Psoas muscle (tissue), 8 donors: ENCODE measurements around the gene KRT13. TPM values are rescaled to one million over a fixed set of nuclear protein-coding genes. Genes with fewer than 3 reads are reported as not detected.

Source experiments
- ATAC-seq, 4 donors: fragments of 200-7000 bp; cut with Tn5 transposase; one replicate each; pipeline ENCODE4 v1.9.1; 2020; ENCODE audit warnings: moderate library complexity in 3 of 4, mild to moderate bottlenecking in 2 of 4
- DNase-seq, 2 donors: peaks; one replicate each; pipeline ENCODE4 v3.0.0-alpha.2; 2020
- H3K27ac ChIP-seq: fragments of 200-600 bp; one replicate; pipeline ENCODE4 v1.8.0; 2022
- H3K27me3 ChIP-seq, 3 donors: fragments of 200-600 bp in 1 of 3; one replicate each; pipeline versions ENCODE4 v1.6.1 to v1.8.0; 2013 to 2022; ENCODE audit warnings: low read length in 2 of 3, mild to moderate bottlenecking in 2 of 3, moderate library complexity in 1 of 3; ENCODE audit not compliant: insufficient read depth in 3 of 3
- H3K36me3 ChIP-seq, 2 donors: fragments of 200-600 bp in 1 of 2; one replicate each; pipeline versions ENCODE4 v1.6.1 to v1.8.0; 2013 to 2022; ENCODE audit warnings: low read depth in 1 of 2, mild to moderate bottlenecking in 1 of 2, moderate library complexity in 1 of 2; ENCODE audit not compliant: insufficient read depth in 1 of 2
- H3K4me1 ChIP-seq: fragments of 200-600 bp; one replicate; pipeline ENCODE4 v1.8.0; 2022
- H3K4me3 ChIP-seq: fragments of 200-600 bp; one replicate; pipeline ENCODE4 v1.8.0; 2022; ENCODE audit warnings: mild to moderate bottlenecking
- H3K9me3 ChIP-seq: fragments of 200-600 bp; one replicate; pipeline ENCODE4 v1.8.0; 2022
- WGBS, 3 donors: extraction: QIAGEN DNeasy Blood & Tissue Kit; methylation state at CpG; one replicate each; pipeline versions ENCODE4 v1.1.6 to v1.1.7; 2013; 5-methylcytosine and 5-hydroxymethylcytosine counted together
- intact Hi-C, 2 donors: fragments of 100-400 bp; cut with DNase I; formaldehyde crosslinking; loops; one replicate each; pipeline versions ENCODE4 v1.11.0 to v1.14.2; 2022
- polyA plus RNA-seq, 3 donors: library from polyadenylated mRNA; stranded (reverse); fragments of 200-250 nt; gene quantifications; one replicate each; pipeline ENCODE4 v1.2.3, GENCODE V29; 2013
- total RNA-seq, 4 donors: library from RNA; stranded (reverse); fragmentation: NEBNext Ultra II Directional in 2 of 4; extraction: Animal tissue kit (Norgen Biotek cat#: 25700) in 2 of 4; gene quantifications; one replicate each; pipeline versions ENCODE4 v1.2.1 to v1.2.4, GENCODE V29; 2021 to 2023
- TF ChIP-seq, protein P1 (sequence below): fragments of 200-600 bp; IDR thresholded peaks from one replicate; pipeline ENCODE4 v1.8.0; 2022; ENCODE audit warnings: antibody characterized with exemption
- donor health status: healthy with polysubstance abuse.
- donor health status: DM: no; HTN: no; CAD: no; lungs with moderate emphysema.
- donor health status: Bipolar disorder and iron deficiency.
- donor health status: healthy.
- donor health status: DM: yes; HTN: yes; CAD: no.
- donor health status: DM: no; HTN: no; CAD: no.
- donor health status: DM: no; HTN: no; CAD: no.
- donor health status: DM: yes; HTN: yes; CAD: no.

KRT13 gene
- total and polyA plus RNA-seq, 7 donors, result 0.13 to 3.3 (median 2.7) TPM; not detected in 2

DNA sequence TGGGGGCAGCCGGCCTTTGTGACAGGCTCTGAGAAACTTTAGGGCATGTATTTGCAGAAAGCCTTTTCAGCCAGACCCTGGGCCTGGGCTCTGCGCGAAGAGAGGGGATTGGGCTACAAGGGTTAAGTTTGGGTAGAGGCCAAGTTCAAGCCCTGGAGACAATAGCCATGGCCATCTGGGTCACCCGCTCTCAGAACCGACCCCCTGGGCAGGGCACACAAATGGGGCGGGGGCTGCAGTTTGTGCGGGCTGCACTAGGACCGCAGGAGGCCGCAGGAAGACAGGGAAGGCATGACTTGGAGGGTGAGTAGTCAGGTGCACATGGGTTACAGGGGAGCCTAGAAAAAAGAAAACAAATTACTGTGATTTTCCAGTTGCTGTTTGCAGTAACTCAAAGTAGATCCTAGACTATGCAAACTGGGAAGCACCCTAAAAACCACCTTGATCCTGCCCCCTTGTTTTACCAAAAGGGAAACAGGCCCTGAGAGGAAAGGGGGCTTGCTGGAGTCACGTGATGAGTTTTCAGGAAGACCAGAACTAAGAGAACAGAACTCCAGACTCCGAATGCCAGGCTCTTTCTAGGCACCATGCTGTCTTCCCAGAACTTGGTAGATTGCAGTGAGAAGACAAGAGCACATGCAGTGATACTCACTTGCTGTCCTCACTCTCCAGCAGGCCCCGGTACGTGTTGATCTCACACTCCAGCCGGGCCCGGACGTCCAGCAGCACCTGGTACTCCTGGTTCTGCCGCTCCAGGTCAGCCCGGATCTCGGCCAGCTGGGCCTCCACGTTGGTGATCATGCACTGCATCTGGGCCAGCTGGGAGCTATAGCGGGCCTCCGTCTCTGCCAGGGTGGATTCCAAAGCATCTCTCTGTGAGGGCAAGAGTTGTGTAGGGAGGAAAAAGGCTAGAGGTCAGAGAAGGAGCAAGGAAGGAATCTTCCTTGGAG is 28.3 kb downstream of the KRT13 start:
- TF ChIP-seq, protein P1, sequence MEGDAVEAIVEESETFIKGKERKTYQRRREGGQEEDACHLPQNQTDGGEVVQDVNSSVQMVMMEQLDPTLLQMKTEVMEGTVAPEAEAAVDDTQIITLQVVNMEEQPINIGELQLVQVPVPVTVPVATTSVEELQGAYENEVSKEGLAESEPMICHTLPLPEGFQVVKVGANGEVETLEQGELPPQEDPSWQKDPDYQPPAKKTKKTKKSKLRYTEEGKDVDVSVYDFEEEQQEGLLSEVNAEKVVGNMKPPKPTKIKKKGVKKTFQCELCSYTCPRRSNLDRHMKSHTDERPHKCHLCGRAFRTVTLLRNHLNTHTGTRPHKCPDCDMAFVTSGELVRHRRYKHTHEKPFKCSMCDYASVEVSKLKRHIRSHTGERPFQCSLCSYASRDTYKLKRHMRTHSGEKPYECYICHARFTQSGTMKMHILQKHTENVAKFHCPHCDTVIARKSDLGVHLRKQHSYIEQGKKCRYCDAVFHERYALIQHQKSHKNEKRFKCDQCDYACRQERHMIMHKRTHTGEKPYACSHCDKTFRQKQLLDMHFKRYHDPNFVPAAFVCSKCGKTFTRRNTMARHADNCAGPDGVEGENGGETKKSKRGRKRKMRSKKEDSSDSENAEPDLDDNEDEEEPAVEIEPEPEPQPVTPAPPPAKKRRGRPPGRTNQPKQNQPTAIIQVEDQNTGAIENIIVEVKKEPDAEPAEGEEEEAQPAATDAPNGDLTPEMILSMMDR, result no peak
- Histone ChIP-seq H3K4me3 (no peak overlapping the region), H3K4me1 (no peaks in the 10 kb centered on the region), H3K27ac (no peak overlapping the region), H3K9me3 (no peaks in the 10 kb centered on the region), H3K36me3 (no peaks in the 10 kb centered on the region), H3K27me3 (no peaks in the 10 kb centered on the region)
- intact Hi-C loops, result no loop called here
- DNase-seq, result no peak
- ATAC-seq, result no peak
- 83 to 84% (median 84%) methylated on average over 22 of the region's 22 CpGs for WGBS, 3 donors

DNA sequence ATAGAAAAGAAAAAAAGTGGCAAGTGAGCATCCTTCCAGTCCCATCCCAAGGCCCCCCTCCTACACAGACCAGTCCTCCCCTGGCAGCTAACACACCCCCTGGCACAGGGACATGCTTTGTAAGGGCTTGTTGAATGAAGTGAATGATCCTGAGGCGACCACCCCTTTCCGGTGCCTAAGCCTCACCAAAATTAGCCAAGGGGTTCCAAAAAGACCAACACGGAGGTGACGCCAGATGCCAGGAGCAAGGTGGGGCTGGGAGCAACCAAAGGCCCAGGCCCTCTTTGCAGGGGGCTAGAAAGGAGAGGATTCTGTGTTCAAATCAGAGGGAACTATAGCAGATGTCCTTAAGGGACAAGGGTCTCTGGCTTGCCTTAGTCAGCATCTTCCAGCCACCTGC is 30.0 kb downstream of the KRT13 start:
- peak in 1 of 4 donors; percentile 10 for ATAC-seq
- TF ChIP-seq, protein P1, result no peak
- H3K9me3 ChIP-seq, result no peaks in the 10 kb centered on the region
- H3K36me3 ChIP-seq, result no peaks in the 10 kb centered on the region
- intact Hi-C loops, result no loop called here
- H3K4me1 ChIP-seq, result no peaks in the 10 kb centered on the region
- H3K27me3 ChIP-seq, result peaks cover 0 to 4% (median 0%) of the 10 kb centered on the region in 3 donors
- WGBS, 3 donors, result 77 to 89% (median 85%) methylated on average over 4 of the region's 4 CpGs
- no peak overlapping the region for H3K4me3 ChIP-seq
- DNase-seq, result no peak
- H3K27ac ChIP-seq, result no peak overlapping the region

DNA sequence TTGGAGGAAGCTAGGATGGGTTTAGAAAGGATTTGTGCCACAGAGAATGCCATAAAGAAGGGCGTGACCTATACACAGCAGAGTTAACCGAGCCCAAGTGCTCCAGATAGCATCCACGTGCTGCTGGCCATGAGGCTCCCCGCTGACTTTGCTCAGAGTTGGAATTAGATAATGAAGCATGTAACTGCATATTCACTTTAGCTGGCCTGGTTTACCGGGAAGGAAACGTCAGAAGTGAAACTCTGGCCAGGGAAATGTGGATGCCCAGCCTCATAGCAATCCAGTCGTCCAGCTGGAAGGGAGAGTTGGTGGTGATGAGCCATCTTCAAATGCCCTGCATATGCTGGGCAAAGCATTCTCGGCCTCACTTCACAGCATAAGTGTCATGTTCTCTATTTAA is 30.5 kb downstream of the KRT13 start:
- Histone ChIP-seq H3K4me1 (no peaks in the 10 kb centered on the region), H3K27ac (no peak overlapping the region), H3K9me3 (no peaks in the 10 kb centered on the region), H3K4me3 (no peak overlapping the region), H3K27me3 (peaks cover 0 to 4% (median 0%) of the 10 kb centered on the region in 3 donors), H3K36me3 (no peaks in the 10 kb centered on the region)
- 19 to 33% (median 23%) methylated on average over 8 of the region's 8 CpGs for WGBS, 3 donors
- DNase-seq, result no peak
- peak; percentile 77 to 94 (median 91) for ATAC-seq
- intact Hi-C loops, result no loop called here
- TF ChIP-seq, protein P1, result no peak

DNA sequence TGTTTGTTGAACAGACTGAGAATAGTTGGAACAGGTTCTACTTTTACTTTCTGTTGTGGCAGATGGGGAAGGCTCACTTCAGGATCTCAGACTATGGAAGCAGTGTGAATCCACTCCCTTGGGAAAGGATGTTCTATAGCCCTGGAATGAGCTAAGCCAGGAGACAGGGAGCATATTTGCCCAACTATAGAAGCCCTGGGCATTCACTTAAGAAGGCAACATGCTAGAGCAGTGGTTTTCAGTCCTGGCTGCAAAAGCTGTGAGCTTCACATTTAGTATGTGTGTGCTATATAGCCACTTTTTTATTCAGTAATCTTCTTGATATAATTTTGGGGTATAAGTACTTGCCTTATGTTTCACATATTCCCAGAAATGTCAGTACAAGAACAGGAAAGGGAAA is 37.1 kb downstream of the KRT13 start:
- Histone ChIP-seq H3K4me3 (no peak overlapping the region), H3K36me3 (no peaks in the 10 kb centered on the region), H3K9me3 (no peaks in the 10 kb centered on the region), H3K4me1 (no peaks in the 10 kb centered on the region), H3K27ac (no peak overlapping the region), H3K27me3 (peaks cover 0 to 7% (median 0%) of the 10 kb centered on the region in 3 donors)
- intact Hi-C loops, result no loop called here
- DNase-seq (no peak), ATAC-seq (no peak)
- TF ChIP-seq, protein P1, result no peak
